Endometrium (tissue), 2 donors: ENCODE data around the gene CLMN.
"Not testable (repeated sequence)": the region's sequence is repeated elsewhere in the genome, so short reads cannot be mapped to it uniquely, and the experiment has no call there.

Experiments
- FAIRE-seq: peaks from 2 replicates; lab custom pipeline; 2012; peaks lifted over from hg19 to GRCh38; lab: Jason Lieb, UNC
- donor health status: control.
- donor health status: control.

The CLMN gene

DNA sequence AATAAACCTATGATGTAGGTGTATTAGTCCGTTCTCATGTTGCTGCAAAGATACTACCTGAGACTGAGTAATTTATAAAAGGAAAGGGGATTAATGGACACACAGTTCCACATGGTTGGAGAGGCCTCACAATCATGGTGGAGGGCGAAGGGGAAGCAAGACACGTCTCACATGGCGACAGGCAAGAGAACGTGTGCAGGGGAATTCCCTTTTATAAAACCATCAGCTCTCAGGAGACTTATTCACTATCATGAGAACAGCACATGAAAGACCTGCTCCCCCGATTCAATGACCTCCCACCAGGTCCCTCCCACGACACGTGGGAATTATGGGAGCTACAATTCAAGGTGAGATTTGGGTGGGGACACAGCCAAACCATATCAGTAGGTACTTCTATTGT is 103.7 kb downstream of the CLMN start:
- FAIRE-seq: no peak

DNA sequence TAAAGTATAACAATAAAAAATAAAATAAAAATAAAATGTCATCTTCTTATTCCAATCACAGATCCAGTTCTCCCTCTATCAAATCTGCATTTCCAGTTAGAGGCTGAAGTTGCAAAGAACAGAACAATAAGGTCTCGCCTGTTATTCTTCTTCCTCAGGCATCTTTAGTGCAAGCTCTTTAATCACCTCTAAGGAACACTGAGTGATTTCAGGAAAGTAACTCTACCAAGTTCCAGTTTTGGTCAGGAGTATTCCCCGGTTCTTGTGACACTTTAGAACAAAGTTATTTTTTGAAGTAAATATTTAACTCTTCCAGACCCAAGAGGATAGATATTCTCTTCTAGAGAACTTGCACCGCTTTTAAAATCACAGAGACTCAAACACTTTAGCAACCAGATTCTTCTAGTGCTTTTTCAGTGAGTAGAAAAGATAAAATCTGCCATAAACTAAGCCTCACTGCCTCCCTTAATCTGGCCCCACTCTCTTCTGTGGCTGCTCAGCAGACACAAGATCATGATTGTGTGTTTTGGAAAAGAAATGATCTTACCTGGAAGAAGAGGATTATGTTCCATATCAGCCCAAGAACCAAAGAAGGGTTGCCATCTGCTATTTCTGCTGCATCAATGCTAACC is 104.5 kb downstream of the CLMN start:
- FAIRE-seq: no peak

DNA sequence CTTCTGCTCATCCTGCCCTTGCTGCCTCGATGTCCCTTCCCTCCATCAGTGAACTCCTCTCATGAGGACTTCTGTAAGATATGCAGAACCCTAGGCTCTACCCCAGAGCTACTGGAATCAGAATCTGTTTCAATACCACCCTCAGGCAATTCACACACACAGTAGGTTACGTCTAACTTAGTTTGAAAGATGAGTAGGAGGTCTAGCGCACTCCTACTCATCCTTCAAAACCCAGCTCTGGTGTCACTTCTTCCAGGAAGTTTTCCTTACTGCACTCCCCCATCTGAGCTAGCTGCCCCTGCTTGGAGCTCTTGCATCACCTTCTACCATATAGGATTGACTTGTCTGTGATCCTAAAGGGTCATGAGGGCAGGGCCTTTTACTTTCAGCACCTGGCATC is 105.9 kb downstream of the CLMN start:
- FAIRE-seq: no peak

DNA sequence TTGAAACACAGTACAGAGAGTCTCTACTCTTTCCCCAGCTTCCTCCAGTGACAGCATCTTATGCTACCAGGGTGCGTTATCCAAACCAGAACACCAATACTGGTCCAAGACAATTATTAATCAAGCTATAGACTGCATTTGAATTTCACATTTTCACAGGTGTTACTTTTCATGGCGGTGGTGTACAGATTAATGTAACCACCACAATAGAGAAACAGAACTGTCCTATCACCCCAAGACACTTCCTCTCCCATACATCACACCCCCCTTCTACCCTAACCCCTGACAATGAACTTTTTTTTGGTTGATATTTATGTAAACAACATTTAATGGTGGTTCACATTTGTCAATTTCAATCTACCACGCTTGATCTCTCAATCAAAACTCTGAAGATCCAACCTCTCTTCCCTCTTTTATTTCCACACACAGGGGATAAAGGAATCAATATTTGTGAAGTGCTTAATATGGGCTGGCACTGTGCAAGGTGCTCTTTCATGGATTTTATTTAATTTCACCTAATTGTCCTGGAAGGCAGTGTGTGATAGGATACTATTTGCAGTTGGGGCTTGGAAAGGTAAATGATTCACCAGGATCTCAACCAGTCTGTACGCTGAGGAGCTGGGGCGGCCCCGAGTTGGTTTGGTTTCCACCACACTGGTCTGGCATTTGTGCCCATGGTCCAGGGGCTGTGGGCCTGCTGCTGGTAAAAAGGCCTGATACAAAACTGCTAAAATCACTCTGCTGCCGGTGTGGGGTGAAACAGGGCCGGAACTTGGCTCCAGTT is 107.8 kb downstream of the CLMN start:
- FAIRE-seq: no peak

DNA sequence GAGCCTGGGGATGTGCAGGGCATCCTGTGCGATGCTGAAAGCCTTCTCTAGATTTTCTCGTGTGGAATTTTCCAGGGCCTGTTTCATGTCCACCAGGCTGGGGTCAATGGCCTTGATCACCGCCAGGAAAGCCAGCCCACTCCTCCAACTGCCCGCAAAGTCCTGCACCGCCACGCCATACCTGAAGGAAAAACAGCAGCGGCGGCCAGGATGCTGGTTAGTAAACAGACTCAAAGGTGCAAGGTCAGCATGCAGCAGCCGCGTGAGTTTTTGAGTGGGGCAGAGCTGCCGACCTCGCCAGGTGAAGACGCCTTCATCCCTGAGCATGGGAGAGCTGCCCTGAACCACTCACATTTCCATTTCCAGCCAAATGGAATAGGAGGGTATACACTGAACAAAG is 109.0 kb downstream of the CLMN start:
- no peak for FAIRE-seq

DNA sequence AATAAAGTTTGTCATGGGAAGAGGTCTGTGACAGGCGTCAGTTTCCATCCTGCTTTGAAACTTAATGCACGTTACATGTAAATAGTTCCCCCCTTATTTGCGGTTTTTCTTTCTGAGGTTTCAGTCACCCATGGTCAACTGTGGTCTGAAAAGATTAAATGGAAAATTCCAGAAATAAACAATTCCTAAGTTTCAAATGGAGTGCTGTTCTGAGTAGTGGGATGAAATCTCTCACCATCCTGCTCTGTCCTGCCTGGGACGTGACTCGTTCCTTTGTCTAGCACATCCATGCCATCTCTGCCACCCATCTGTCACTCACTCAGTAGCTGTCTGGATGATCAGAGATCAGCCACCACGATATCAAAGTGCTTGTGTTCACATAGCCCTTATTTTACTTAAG is 111.1 kb downstream of the CLMN start:
- FAIRE-seq: no peak

DNA sequence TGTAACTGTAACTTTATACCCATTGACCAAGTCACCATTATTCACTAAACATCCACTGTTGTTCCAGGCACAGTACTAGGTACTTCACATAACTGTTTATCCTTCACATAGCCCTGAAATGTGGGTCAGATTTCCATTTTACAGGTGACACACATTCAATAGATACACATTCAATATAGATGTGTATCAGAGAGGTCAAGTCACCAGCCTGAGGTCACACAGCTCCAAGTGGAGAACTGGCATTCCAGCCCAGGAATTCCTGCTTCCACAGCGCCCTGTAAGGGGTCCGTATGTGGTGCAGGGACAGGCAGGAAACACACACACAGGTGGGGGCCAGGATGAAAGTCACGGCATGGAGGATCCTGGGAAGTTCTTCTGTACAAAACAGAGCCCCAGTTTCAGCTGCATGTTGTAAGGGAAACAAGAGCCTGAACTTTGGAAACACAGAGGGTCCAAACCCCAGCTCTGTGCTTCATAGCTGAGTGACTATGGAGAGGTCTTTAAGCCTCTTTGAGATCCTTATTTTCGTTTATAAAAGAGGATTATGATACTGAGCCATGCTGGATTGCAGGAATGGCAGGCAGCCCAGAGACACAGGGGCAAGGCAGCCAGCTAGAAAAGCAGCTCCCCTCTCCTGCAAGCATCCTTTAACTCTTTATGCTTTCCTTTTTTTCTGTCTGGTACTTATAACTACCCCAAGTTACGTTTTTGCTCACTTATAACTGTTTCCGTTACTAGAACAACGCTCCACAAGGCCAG is 112.1 kb downstream of the CLMN start:
- FAIRE-seq: no peak

DNA sequence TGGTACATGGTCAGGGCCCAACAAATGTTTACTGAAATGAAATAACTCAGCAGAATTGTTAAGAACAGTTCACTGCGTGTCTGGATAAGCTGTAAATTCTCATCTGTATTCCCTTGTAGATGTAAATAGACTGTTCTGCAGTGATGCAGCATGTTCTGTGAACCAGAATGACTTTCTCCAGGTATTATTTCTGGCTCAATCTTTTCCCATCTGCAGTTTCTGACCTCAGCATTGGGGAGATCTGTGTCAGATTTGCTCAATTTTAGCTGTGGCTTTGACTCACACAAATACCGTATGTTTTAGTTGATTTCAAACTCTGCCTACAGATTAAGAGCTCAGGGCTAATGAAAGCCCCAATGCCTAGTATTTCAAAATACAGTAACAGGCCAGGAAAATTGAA is 113.2 kb downstream of the CLMN start:
- FAIRE-seq: no peak

DNA sequence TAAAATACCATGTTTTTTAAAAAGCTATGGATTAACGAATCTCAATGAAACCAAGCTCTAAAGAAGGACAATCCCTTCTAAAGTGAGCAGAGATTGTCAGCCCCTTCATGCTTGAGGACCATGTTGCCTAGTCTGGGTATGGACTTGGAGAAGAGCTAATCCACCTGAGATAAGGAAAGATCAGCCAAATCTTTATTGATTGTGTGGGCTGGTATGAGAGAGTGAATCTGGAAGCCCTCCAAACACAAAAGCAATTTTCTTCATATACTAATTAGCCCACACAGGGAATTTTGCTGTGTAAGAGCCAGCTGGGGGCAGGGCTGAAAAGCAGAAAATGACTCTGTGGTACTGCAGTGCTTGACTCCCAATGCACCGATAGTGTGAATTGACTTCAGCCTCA is 115.0 kb downstream of the CLMN start:
- FAIRE-seq: no peak

DNA sequence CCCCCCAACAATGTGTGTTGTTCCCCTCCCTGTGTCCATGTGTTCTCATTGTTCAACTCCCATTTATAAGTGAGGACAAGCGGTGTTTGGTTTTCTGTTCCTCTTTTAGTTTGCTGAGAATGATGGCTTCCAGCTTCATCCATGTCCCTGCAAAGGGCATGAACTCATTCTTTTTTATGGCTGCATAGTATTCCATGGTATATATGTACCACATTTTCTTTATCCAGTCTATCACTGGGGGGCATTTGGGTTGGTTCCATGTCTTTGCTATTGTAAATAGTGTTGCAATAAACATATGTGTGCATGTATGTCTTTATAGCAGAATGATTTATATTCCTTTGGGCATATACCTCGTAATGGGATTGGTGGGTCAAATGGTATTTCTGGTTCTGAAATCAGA is 118.0 kb downstream of the CLMN start:
- not testable (repeated sequence) for FAIRE-seq

DNA sequence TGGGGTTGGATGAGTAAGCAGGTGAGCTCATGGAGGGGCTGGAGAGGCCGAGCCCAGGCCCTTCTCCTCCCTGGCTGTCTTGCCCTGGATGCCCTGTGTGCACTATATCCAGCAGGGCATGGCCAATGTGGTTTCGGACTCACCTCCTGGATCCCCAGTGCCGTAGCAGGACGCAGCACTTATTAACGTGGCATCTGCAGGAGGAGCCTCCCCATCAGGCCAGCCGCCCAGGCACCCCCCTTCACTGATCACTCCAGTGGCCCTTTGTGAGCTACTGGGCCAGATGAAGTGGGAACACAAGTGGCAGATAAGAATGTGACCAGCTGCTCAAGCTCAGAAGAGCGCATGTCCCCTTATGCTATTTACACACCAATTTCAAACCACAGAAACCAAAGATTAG is 119.3 kb downstream of the CLMN start:
- no peak for FAIRE-seq

DNA sequence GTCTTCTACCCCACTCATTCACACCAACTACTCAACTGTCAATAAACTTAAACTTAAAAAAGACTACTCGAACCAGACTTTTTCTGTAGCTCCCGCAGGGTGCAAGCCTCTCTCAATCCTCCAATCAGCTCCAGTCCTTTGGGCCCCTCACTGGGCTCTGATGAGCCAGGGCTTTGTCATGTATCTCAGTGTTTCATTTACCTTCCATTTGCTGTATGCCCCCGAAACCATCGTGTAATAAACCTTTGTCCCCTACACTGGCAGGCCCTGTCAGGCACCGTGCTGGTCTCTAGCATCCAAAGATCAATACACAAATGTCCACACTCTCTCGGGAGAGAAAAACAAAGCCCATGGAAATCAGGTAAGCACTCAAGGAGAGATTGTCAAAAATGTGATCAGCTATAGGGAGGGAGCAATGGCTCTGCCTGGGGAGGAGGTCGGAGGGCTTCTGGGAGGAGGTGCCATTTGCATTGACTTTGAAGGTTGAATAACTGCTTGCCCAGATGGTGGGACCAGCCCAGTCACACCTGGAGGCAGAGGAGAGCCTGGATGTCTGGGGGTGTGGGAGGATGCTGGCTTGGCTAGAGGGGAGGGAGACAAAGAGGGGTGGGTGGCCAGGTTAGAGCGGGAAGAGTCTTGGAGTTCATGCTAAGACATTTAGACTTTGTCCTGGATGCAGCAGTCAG is 120.3 kb downstream of the CLMN start:
- FAIRE-seq: no peak

DNA sequence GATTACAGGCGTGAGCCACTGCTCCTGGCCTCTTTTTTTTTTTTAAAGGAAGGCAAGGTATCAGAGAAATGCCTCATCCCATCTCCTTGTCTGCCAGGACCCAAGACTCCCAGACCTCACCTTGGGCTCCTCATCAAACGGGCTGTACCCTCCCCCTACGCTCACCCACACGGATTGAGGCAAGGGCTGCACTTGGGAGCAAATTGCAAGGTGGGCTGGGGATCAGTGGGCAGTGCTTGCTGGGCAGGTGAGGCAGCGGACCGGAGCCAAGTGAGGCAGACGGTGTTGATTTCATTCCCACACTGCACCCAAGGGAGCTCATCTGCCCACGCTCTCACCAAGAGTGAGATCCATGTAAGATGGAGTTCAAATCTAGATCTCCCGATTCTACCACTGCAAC is 121.4 kb downstream of the CLMN start:
- no peak for FAIRE-seq

DNA sequence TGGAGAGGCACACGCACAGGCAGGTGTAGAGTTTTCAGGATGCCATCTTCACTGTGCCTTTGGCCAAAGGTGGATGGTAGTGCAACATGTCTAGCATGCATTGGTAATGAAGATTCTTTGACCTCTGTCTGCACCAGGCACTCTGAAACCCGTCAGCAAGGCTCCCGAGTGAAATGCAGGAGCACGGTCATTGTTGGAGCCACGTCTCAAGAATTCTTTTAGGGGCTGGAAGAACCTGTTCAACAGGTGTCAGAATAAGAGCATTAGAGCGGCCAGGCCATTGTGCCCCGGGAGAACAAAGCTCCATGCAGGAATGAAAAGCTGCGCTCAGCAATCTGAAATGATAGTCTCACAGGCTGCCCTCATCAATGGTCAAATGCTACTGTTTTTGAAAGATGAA is 122.2 kb downstream of the CLMN start:
- FAIRE-seq: no peak

DNA sequence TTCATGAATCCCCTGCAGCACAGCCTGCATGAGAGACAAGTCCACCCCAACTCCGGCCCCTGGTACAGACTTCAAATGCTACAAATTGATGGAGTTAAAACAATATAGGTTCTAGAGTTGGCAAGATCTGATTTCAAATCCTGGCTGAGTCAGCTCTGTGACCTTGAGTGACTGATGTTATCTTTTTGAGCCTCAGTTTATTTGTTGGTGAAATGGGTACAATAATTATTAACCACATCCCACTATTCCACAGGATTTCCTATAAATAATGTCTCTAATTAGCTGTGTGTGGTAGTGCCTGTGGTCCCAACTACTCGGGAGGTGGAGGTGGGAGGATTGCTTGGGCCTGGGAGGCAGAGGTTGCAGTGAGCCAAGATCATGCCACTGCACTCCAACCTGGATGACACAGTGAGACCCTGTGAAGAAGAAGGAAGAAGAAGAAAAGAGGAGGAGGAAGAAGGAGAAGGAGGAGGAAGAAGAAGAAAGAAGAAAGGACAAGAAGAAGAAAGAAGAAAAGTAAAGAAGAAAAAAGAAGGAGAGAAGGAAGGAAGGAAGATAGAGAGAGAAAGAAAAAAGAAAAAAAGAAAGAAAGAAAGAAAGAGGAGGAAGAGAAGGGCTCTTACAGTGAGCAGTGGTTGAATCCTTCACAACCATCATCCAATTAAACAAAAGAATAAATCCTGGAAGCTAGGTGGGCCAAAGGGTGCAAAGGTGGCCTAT is 122.7 kb downstream of the CLMN start:
- no peak for FAIRE-seq

DNA sequence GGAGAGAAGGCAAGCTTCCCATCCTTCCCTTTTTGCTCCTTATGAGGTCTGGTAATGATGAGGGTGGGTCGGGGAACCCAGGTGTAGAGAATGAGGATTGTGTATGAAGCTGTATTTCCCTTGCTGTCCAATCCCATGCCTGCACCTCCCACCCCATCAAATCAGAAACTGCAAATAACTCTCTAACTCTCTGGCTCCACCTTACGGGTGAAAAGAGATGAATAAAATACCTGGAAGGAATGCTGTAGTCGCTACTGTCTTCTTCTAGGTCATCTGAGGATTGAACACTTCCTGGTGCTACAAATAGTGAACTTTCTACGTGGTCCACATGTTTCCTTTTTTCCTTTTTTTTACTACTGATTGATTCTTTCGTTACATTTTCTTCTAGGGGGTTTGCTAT is 123.4 kb downstream of the CLMN start:
- FAIRE-seq: no peak

DNA sequence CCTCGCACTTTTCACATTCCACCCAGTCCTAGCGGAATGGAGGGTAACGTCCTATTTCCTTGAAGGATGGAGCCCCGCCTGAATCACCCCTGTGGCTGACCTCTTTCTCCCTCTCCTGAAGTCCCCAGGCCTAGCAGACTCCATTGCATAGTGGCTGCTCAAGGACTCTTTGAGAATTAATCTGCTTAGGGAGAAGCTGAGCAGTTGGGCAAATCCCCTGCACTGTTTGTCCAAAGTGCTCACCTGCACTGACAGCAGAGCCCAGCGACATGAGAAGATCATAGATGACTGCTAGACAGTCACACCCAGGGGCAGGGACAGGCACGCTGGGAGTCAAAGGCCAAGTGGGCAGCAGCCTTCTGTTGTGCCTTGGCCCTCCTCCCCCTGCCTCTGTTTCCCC is 124.7 kb downstream of the CLMN start:
- no peak for FAIRE-seq

DNA sequence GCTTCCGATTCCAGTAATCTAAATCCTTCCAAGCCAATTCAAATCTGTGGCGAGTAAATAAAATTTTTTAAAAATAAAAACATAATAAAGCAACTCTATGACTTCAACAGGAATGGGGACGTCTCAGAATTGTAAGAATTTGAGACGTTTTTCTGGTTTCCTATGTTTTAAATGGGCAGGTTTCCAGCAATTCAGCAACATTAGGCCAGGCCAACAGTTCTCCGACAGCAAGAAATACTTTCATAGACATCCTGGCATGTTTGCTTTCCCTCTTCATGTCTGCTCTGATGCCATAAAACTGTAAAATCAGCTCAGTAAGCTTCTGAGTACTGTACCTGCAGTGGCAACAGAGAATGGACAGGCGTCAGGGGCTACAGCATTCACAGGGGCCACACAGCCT is 126.6 kb downstream of the CLMN start:
- FAIRE-seq: no peak

DNA sequence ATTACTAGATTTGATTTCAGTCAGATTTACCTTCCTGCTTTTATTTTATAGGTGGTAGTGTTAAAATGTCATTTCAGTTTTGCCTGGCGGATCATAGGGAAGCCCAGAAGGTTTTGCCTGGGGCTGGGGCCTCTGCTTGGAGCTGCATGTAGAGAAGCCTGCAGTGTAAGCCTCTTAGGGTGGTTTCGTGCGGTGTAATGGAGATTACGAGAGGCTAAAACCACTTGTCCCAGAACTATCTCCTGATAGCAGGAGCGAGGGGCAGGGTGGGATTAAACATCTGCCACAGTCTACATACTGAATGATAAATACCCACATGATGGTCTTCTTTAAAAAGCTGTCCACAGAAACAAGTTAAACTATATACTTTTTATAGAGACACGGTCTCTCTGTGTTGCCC is 127.4 kb downstream of the CLMN start:
- FAIRE-seq: no peak

DNA sequence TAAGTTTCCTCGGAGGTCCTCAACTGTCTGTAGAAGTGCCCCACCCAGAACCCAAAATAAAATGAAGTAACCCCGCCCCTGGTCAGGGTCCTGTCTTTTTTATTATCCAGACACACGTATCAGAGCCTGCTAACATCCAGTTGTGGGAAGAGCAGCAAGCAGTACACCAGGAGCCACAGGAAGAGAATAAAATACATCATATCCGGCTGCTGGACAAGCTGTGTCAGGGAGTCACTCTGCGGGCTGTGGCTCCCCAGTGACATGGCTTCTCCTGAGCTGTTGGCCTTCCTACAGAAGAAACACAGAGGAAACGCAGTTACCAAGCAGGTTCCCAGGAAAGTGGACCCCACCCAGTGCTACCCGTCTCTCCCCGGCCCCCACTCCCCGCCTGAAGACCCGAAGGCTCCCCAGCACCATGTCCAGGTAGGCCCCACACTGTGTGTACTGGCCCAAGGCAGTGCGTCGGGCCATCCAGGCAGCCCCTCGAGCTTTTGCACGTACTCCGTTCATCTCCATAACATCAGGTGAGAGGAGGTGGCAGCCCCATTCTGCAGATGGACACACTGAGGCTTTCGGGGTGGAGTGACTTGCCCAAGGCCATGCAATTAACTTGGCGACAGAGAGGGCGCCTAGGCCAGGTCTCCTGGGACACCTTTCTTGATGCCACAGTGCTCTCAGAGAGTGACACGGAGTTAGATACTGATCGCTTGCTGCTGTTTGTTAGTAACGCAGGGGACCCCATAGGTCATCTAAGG is 128.1 kb downstream of the CLMN start:
- FAIRE-seq: no peak

DNA sequence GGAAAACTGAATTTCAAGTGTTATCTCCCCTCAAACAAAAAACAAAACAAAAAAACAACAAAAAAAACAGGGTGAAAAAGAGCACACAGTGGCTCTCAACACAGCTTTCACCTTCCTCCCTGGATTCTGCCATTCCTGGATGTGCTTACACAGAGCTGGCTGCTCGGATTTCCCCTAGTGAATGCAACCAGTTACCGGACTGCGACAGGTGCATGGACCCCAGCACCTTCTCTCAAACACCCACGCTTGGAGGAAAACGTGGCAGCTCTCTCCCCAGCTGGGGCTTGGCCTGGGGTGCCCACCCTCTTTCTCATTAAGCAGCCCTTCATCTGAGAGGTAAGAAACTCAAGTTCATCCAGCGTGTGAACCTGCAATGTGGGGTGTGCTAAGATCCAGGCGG is 128.9 kb downstream of the CLMN start:
- FAIRE-seq: no peak
